Measurements from ENCODE around the gene UBE3A. TPM values are rescaled to one million over a fixed set of nuclear protein-coding genes. Genes with fewer than 3 reads are reported as not detected.

Gene UBE3A
- total and polyA plus RNA-seq, 2 experiments from 2014 or later = 85.5 to 96.7 TPM

GRCh38 chr15:25391971-25392721 lies 46.7 kb downstream of the UBE3A start:
- H3K4me2 ChIP-seq = no peak overlapping the region
- peaks cover 97% of the 10 kb centered on the region for H3K79me2 ChIP-seq
- H3K27me3 ChIP-seq = no peaks in the 10 kb centered on the region
- no peaks in the 10 kb centered on the region for H3K36me3 ChIP-seq (replicated peaks; ENCODE audit: insufficient read depth, low read depth)
- H2AFZ ChIP-seq = no peak overlapping the region
- 88% methylated on average over 4 of the region's 4 CpGs for WGBS (ENCODE audit: low lambda C conversion rate, missing lambda C conversion rate)
- TF ChIP-seq, protein P1, sequence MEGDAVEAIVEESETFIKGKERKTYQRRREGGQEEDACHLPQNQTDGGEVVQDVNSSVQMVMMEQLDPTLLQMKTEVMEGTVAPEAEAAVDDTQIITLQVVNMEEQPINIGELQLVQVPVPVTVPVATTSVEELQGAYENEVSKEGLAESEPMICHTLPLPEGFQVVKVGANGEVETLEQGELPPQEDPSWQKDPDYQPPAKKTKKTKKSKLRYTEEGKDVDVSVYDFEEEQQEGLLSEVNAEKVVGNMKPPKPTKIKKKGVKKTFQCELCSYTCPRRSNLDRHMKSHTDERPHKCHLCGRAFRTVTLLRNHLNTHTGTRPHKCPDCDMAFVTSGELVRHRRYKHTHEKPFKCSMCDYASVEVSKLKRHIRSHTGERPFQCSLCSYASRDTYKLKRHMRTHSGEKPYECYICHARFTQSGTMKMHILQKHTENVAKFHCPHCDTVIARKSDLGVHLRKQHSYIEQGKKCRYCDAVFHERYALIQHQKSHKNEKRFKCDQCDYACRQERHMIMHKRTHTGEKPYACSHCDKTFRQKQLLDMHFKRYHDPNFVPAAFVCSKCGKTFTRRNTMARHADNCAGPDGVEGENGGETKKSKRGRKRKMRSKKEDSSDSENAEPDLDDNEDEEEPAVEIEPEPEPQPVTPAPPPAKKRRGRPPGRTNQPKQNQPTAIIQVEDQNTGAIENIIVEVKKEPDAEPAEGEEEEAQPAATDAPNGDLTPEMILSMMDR (IDR thresholded peaks at IDR 0.05; ENCODE audit: poor library complexity) = no peak
- TF ChIP-seq EZH2 (IDR thresholded peaks at IDR 0.05; ENCODE audit: borderline replicate concordance) (no peak), EZH2phosphoT487 (IDR thresholded peaks at IDR 0.05; ENCODE audit: low read depth, severe bottlenecking, unreplicated experiment) (no peak)
- H3K4me1 ChIP-seq (ENCODE audit: insufficient read depth) = peaks cover 3% of the 10 kb centered on the region
- no peak for DNase-seq (ENCODE audit: low spot score)
- H3K9me2 ChIP-seq (replicated peaks; ENCODE audit: insufficient read depth) = no peaks in the 10 kb centered on the region
- peaks cover 5% of the 10 kb centered on the region for H4K20me1 ChIP-seq (ENCODE audit: insufficient read depth, poor library complexity, severe bottlenecking)
- no peaks in the 10 kb centered on the region for H3K9me3 ChIP-seq (ENCODE audit: low read depth)
- H3K4me3 ChIP-seq = no peak overlapping the region
- peak overlapping the region; percentile 23 for H3K27ac ChIP-seq

GRCh38 chr15:25385986-25386385 lies 52.8 kb downstream of the UBE3A start:
- H3K79me2 ChIP-seq = peaks cover 99% of the 10 kb centered on the region
- peaks cover 4% of the 10 kb centered on the region for H3K36me3 ChIP-seq (replicated peaks; ENCODE audit: insufficient read depth, low read depth)

GRCh38 chr15:25381579-25381978 lies 57.2 kb downstream of the UBE3A start:
- Histone ChIP-seq H3K4me2 (no peak overlapping the region), H3K4me3 (no peak overlapping the region), H3K9me3 (ENCODE audit: low read depth) (peaks cover 16% of the 10 kb centered on the region), H3K36me3 (replicated peaks; ENCODE audit: insufficient read depth, low read depth) (peaks cover 4% of the 10 kb centered on the region), H3K79me2 (peaks cover 100% of the 10 kb centered on the region), H3K27ac (no peak overlapping the region), H3K4me1 (ENCODE audit: insufficient read depth) (no peaks in the 10 kb centered on the region), H3K27me3 (no peaks in the 10 kb centered on the region), H3K9me2 (replicated peaks; ENCODE audit: insufficient read depth) (no peaks in the 10 kb centered on the region), H4K20me1 (ENCODE audit: insufficient read depth, poor library complexity, severe bottlenecking) (peaks cover 21% of the 10 kb centered on the region), H2AFZ (no peak overlapping the region)
- no peak for DNase-seq (ENCODE audit: low spot score)
- TF ChIP-seq, protein P1 (IDR thresholded peaks at IDR 0.05; ENCODE audit: poor library complexity) = no peak
- TF ChIP-seq EZH2phosphoT487 (IDR thresholded peaks at IDR 0.05; ENCODE audit: low read depth, severe bottlenecking, unreplicated experiment) (no peak), EZH2 (IDR thresholded peaks at IDR 0.05; ENCODE audit: borderline replicate concordance) (no peak)
- WGBS (ENCODE audit: low lambda C conversion rate, missing lambda C conversion rate) = 95% methylated on average over 5 of the region's 5 CpGs

More at GRCh38 chr15:25385986-25386385, 52.8 kb downstream of the UBE3A start:
- DNase-seq (ENCODE audit: low spot score) = peak; percentile 11
- Histone ChIP-seq H3K4me1 (ENCODE audit: insufficient read depth) (no peaks in the 10 kb centered on the region), H3K4me2 (peak overlapping the region; percentile 19), H2AFZ (no peak overlapping the region), H4K20me1 (ENCODE audit: insufficient read depth, poor library complexity, severe bottlenecking) (peaks cover 13% of the 10 kb centered on the region), H3K9me3 (ENCODE audit: low read depth) (peaks cover 16% of the 10 kb centered on the region), H3K4me3 (no peak overlapping the region), H3K27me3 (no peaks in the 10 kb centered on the region), H3K9me2 (replicated peaks; ENCODE audit: insufficient read depth) (no peaks in the 10 kb centered on the region), H3K27ac (peak overlapping the region; percentile 67)
- TF ChIP-seq, protein P1 (IDR thresholded peaks at IDR 0.05; ENCODE audit: poor library complexity) = no peak
- TF ChIP-seq EZH2phosphoT487 (IDR thresholded peaks at IDR 0.05; ENCODE audit: low read depth, severe bottlenecking, unreplicated experiment) (no peak), EZH2 (IDR thresholded peaks at IDR 0.05; ENCODE audit: borderline replicate concordance) (no peak)
